IMR-90 (cell line): ENCODE results near the gene C3orf22. TPM values are rescaled to one million over a fixed set of nuclear protein-coding genes. Genes with fewer than 3 reads are reported as not detected.

Experiments used
- ATAC-seq: fragments of 200-7000 bp; cut with Tn5 transposase; 2 replicates; pipeline ENCODE4 v1.9.1; 2020; ENCODE audit warnings: low read depth, mild to moderate bottlenecking, moderate library complexity
- BruUV-seq: library from RNA; stranded (reverse); fragments of 400-500 nt; replicated peaks from 2 replicates; lab custom pipeline; 2021; lab: Mats Ljungman, UMichigan
- CTCF ChIA-PET: fragments of 300-600 bp; formaldehyde crosslinking; extraction: SDS; loops from one replicate; lab custom pipeline; 2021; ENCODE audit warnings: antibody characterized with exemption; lab: Yijun Ruan, JAX
- POLR2A ChIA-PET: fragments of 300-600 bp; sonication (Branson Sonifier 250); formaldehyde crosslinking; loops from one replicate; lab custom pipeline; 2022; ENCODE audit warnings: antibody characterized with exemption; ENCODE audit not compliant: unreplicated experiment; lab: Charles Lee
- DNase-seq: peaks from one replicate; pipeline ENCODE4 v3.0.0; 2013
- H2AFZ ChIP-seq: replicated peaks from 2 replicates; pipeline ENCODE3; 2013; ENCODE audit warnings: low read length, mild to moderate bottlenecking; ENCODE audit not compliant: poor library complexity
- H2AK5ac ChIP-seq: 2 replicates; pipeline ENCODE4 v1.6.1; 2013; ENCODE audit warnings: low read depth, low read length, inconsistent platforms
- H2AK9ac ChIP-seq: replicated peaks from 2 replicates; pipeline ENCODE3; 2013; ENCODE audit warnings: mild to moderate bottlenecking, low read depth, low read length, moderate library complexity; ENCODE audit not compliant: poor library complexity
- H2BK120ac ChIP-seq: 2 replicates; pipeline ENCODE4 v1.6.1; 2013; ENCODE audit warnings: low read depth, low read length, inconsistent platforms
- H2BK15ac ChIP-seq: 3 replicates; pipeline ENCODE4 v1.6.1; 2013; ENCODE audit warnings: low read depth, low read length, inconsistent platforms
- H2BK20ac ChIP-seq: 2 replicates; pipeline ENCODE4 v1.6.1; 2013; ENCODE audit warnings: low read depth, mild to moderate bottlenecking, inconsistent platforms, low read length, moderate library complexity
- H2BK5ac ChIP-seq: 2 replicates; pipeline ENCODE4 v1.6.1; 2013; ENCODE audit warnings: mild to moderate bottlenecking, low read depth, low read length, inconsistent platforms; ENCODE audit not compliant: poor library complexity, severe bottlenecking
- H3K14ac ChIP-seq: replicated peaks from 2 replicates; pipeline ENCODE4 v1.6.1; 2013; ENCODE audit warnings: low read depth, low read length, inconsistent platforms
- H3K18ac ChIP-seq: 2 replicates; pipeline ENCODE4 v1.6.1; 2013; ENCODE audit warnings: low read depth, low read length, control low read depth
- H3K23ac ChIP-seq: 2 replicates; pipeline ENCODE4 v1.6.1; 2013; ENCODE audit warnings: low read depth, low read length, inconsistent platforms
- H3K27ac ChIP-seq: 2 replicates; pipeline ENCODE4 v1.5.1; 2013; ENCODE audit warnings: mild to moderate bottlenecking, control low read depth, low read length; ENCODE audit not compliant: insufficient read depth
- H3K27me3 ChIP-seq: 2 replicates; pipeline ENCODE4 v1.6.1; 2013; ENCODE audit warnings: low read length; ENCODE audit not compliant: control insufficient read depth, insufficient read depth
- H3K36me3 ChIP-seq: 2 replicates; pipeline ENCODE4 v1.6.1; 2013; ENCODE audit warnings: low read length, mixed read lengths; ENCODE audit not compliant: control insufficient read depth, insufficient read depth
- H3K4ac ChIP-seq: 2 replicates; pipeline ENCODE4 v1.6.1; 2013; ENCODE audit warnings: low read depth, low read length, inconsistent platforms
- H3K4me1 ChIP-seq: 2 replicates; pipeline ENCODE4 v1.6.1; 2013; ENCODE audit warnings: low read length, mixed read lengths; ENCODE audit not compliant: control insufficient read depth, insufficient read depth
- H3K4me2 ChIP-seq: 2 replicates; pipeline ENCODE4 v1.6.1; 2013; ENCODE audit warnings: low read depth, mild to moderate bottlenecking, control low read depth, low read length, moderate library complexity
- H3K4me3 ChIP-seq: 2 replicates; pipeline ENCODE4 v1.5.1; 2013; ENCODE audit warnings: low read depth, mild to moderate bottlenecking, control low read depth, low read length, moderate library complexity; ENCODE audit not compliant: insufficient read depth
- H3K56ac ChIP-seq: 2 replicates; pipeline ENCODE4 v1.6.1; 2013; ENCODE audit warnings: low read length, inconsistent platforms; ENCODE audit not compliant: insufficient read depth; ENCODE audit errors: extremely low read depth
- H3K79me1 ChIP-seq, 2 experiments: 2 replicates each; pipeline ENCODE4 v1.6.1; 2013; ENCODE audit warnings: low read length in 2 of 2, inconsistent platforms in 1 of 2, low read depth in 1 of 2
- H3K9ac ChIP-seq: 2 replicates; pipeline ENCODE4 v1.6.1; 2013; ENCODE audit warnings: low read depth, low read length, control low read depth
- H3K9me1 ChIP-seq: 2 replicates; pipeline ENCODE4 v1.6.1; 2013; ENCODE audit warnings: low read length, inconsistent platforms; ENCODE audit not compliant: insufficient read depth
- H3K9me3 ChIP-seq: 2 replicates; pipeline ENCODE4 v1.6.1; 2013; ENCODE audit warnings: low read length; ENCODE audit not compliant: control insufficient read depth, insufficient read depth
- H4K20me1 ChIP-seq: 2 replicates; pipeline ENCODE4 v1.6.1; 2013; ENCODE audit warnings: low read length, inconsistent platforms; ENCODE audit not compliant: insufficient read depth
- H4K5ac ChIP-seq: 2 replicates; pipeline ENCODE4 v1.6.1; 2013; ENCODE audit warnings: mild to moderate bottlenecking, low read depth, low read length, control low read depth
- H4K8ac ChIP-seq, 2 experiments: 2 replicates each; pipeline ENCODE4 v1.6.1; 2013; ENCODE audit warnings: low read depth in 2 of 2, low read length in 2 of 2, control low read depth in 1 of 2, inconsistent platforms in 1 of 2
- H4K91ac ChIP-seq: 2 replicates; pipeline ENCODE4 v1.6.1; 2013; ENCODE audit warnings: low read depth, low read length, inconsistent platforms; ENCODE audit not compliant: insufficient read depth
- BHLHE40 ChIP-seq: fragments of 150-350 bp; IDR thresholded peaks from 2 replicates; pipeline ENCODE4 v1.6.1; 2016; ENCODE audit warnings: mild to moderate bottlenecking, low read depth, low read length
- CEBPB ChIP-seq: IDR thresholded peaks from 2 replicates; pipeline ENCODE4 v1.6.1; 2012; ENCODE audit warnings: low read depth, low read length, improper control_type of control experiment
- CHD1 ChIP-seq: IDR thresholded peaks from 2 replicates; pipeline ENCODE4 v1.6.1; 2012; ENCODE audit warnings: low read depth, low read length, improper control_type of control experiment
- CTCF ChIP-seq: conservative IDR thresholded peaks from 2 replicates; pipeline ENCODE4 v1.5.1; 2012; ENCODE audit warnings: mild to moderate bottlenecking, low read depth, low read length, improper control_type of control experiment
- FOS ChIP-seq: fragments of 150-350 bp; IDR thresholded peaks from 2 replicates; pipeline ENCODE4 v1.6.1; 2016; ENCODE audit warnings: low read depth, low read length
- MAFK ChIP-seq: IDR thresholded peaks from 2 replicates; pipeline ENCODE4 v1.6.1; 2012; ENCODE audit warnings: low read depth, low read length, improper control_type of control experiment
- MAZ ChIP-seq: IDR thresholded peaks from 2 replicates; pipeline ENCODE4 v1.6.1; 2012; ENCODE audit warnings: low read depth, mild to moderate bottlenecking, low read length, improper control_type of control experiment, moderate library complexity, borderline replicate concordance
- MXI1 ChIP-seq: IDR thresholded peaks from 2 replicates; pipeline ENCODE4 v1.6.1; 2012; ENCODE audit warnings: low read depth, mild to moderate bottlenecking, low read length, moderate library complexity, borderline replicate concordance
- NFE2L2 ChIP-seq: fragments of 150-350 bp; IDR thresholded peaks from 2 replicates; pipeline ENCODE4 v1.6.1; 2016; ENCODE audit warnings: low read depth, mild to moderate bottlenecking, low read length
- POLR2A ChIP-seq: IDR thresholded peaks from 2 replicates; pipeline ENCODE4 v1.6.1; 2012; ENCODE audit warnings: mild to moderate bottlenecking, low read depth, low read length
- RAD21 ChIP-seq: IDR thresholded peaks from 2 replicates; pipeline ENCODE4 v1.6.1; 2012; ENCODE audit warnings: low read length, improper control_type of control experiment
- RCOR1 ChIP-seq: IDR thresholded peaks from 2 replicates; pipeline ENCODE4 v1.6.1; 2012; ENCODE audit warnings: mild to moderate bottlenecking, low read length, improper control_type of control experiment; ENCODE audit not compliant: insufficient replicate concordance
- RFX5 ChIP-seq: IDR thresholded peaks from 2 replicates; pipeline ENCODE4 v1.8.0; 2012; ENCODE audit warnings: low read depth, mild to moderate bottlenecking, low read length, moderate library complexity
- SMC3 ChIP-seq: fragments of 150-350 bp; IDR thresholded peaks from 2 replicates; pipeline ENCODE4 v1.6.1; 2016; ENCODE audit warnings: low read depth, mild to moderate bottlenecking, antibody characterized with exemption, low read length, moderate library complexity
- USF2 ChIP-seq: fragments of 150-350 bp; IDR thresholded peaks from 2 replicates; pipeline ENCODE4 v1.6.1; 2017; ENCODE audit warnings: mild to moderate bottlenecking, antibody characterized with exemption, low read length, low read depth
- WGBS, 2 experiments: methylation state at CpG; one replicate each; pipeline versions ENCODE4 v1.1.5 to v1.1.7; 2013; ENCODE audit warnings: missing lambda C conversion rate in 2 of 2; ENCODE audit not compliant: insufficient read length in 1 of 2; ENCODE audit errors: extremely low coverage in 2 of 2; 5-methylcytosine and 5-hydroxymethylcytosine counted together
- dilution Hi-C: fragments of 300-500 bp; cut with HindIII; formaldehyde crosslinking; loops from one replicate; pipeline ENCODE4 v1.14.3; 2018; ENCODE audit warnings: low sequenced_read_pairs; ENCODE audit not compliant: unreplicated experiment
- in situ Hi-C: fragments of 300-500 bp; cut with MboI; formaldehyde crosslinking; loops from 3 replicates; pipeline ENCODE4 v1.14.3; 2019; ENCODE audit warnings: low sequenced_read_pairs, inconsistent platforms, mixed read lengths
- intact Hi-C: fragments of 100-400 bp; cut with micrococcal nuclease; formaldehyde crosslinking; loops from 2 replicates; pipeline ENCODE4 v1.10.0; 2022
- polyA plus RNA-seq, 3 experiments: library from polyadenylated mRNA; depleted of rRNA; stranded (reverse); fragments of >200 nt; gene quantifications; 2 replicates each; pipeline ENCODE4 v1.2.3, GENCODE V29; 2012; ENCODE audit warnings: low replicate concordance in 1 of 3
- total RNA-seq: library from RNA; depleted of rRNA; stranded (reverse); fragments of >200 nt; gene quantifications from 2 replicates; pipeline ENCODE4 v1.2.3, GENCODE V29; 2012
- TF ChIP-seq, protein P1 (sequence below): fragments of 150-350 bp; IDR thresholded peaks from 2 replicates; pipeline ENCODE4 v1.6.1; 2016; ENCODE audit warnings: low read depth, mild to moderate bottlenecking, low read length, moderate library complexity, borderline replicate concordance

Gene C3orf22
- total and polyA plus RNA-seq, 2 of the 4 experiments (the other 2 are of a cell fraction), result not detected

DNA sequence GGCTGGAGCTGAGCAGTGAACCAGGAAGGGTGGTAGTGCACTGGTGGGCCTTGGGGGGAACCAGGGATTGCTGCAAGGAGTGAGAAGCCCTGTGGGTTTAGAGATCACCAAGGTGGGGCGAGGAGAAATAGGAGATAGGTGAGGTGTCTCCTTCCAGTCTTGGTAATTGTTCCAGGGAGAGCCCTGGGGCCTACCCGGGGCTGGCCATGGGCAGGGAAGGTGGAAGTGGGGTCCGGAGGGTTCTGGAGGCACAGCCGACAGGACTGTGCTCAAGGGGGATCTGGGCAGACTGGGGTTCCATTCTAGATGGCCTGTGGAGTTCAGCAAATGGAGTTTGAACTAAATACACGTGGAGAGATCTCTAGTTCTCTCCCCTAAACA, 30.3 kb downstream of the C3orf22 start:
- CTCF ChIA-PET, result no interaction called here

More for the DNA sequence above, 30.3 kb downstream of the C3orf22 start:
- H3K27me3 ChIP-seq, result peaks cover 41% of the 10 kb centered on the region
- H3K79me1 ChIP-seq, result no peaks in the 10 kb centered on the region
- H2BK120ac ChIP-seq, result no peak overlapping the region
- no peak overlapping the region for H2BK20ac ChIP-seq
- H3K14ac ChIP-seq, result no peak overlapping the region
- no peaks in the 10 kb centered on the region for H3K9me3 ChIP-seq
- dilution Hi-C loops (no loop called here), intact Hi-C loops (no loop called here), in situ Hi-C loops (loop anchor here (10.0 kb wide), 1 partner anchor 926 kb away; no protein-coding TSS in a partner anchor)
- no peak for DNase-seq
- no peaks in the 10 kb centered on the region for H4K20me1 ChIP-seq
- H3K36me3 ChIP-seq, result no peaks in the 10 kb centered on the region
- no peak overlapping the region for H4K8ac ChIP-seq
- no peak overlapping the region for H2AK5ac ChIP-seq
- BruUV-seq, result no TSS peak
- no peak overlapping the region for H3K4ac ChIP-seq
- H2AFZ ChIP-seq, result no peak overlapping the region
- H4K5ac ChIP-seq, result no peak overlapping the region
- POLR2A ChIA-PET, result no interaction called here
- H3K27ac ChIP-seq, result no peak overlapping the region
- no peak overlapping the region for H3K18ac ChIP-seq
- no peak overlapping the region for H2BK5ac ChIP-seq
- TF ChIP-seq, protein P1, sequence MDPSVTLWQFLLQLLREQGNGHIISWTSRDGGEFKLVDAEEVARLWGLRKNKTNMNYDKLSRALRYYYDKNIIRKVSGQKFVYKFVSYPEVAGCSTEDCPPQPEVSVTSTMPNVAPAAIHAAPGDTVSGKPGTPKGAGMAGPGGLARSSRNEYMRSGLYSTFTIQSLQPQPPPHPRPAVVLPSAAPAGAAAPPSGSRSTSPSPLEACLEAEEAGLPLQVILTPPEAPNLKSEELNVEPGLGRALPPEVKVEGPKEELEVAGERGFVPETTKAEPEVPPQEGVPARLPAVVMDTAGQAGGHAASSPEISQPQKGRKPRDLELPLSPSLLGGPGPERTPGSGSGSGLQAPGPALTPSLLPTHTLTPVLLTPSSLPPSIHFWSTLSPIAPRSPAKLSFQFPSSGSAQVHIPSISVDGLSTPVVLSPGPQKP, result no peak
- TF ChIP-seq BHLHE40 (no peak), CHD1 (no peak), CTCF (no peak), MAFK (no peak), USF2 (no peak), RAD21 (no peak), FOS (no peak), MAZ (no peak), NFE2L2 (no peak), MXI1 (no peak), RCOR1 (no peak), CEBPB (no peak), POLR2A (no peak), SMC3 (no peak), RFX5 (no peak)
- no peak for ATAC-seq
- H2AK9ac ChIP-seq, result no peak overlapping the region
- no peaks in the 10 kb centered on the region; the same call in 1 of the 2 replicates for H3K9me1 ChIP-seq
- no peak overlapping the region for H3K4me2 ChIP-seq
- no peak overlapping the region for H2BK15ac ChIP-seq
- no peak overlapping the region for H3K9ac ChIP-seq
- no peak overlapping the region for H3K23ac ChIP-seq
- H3K56ac ChIP-seq, result no peak overlapping the region
- H3K4me3 ChIP-seq, result no peak overlapping the region
- no CpG with 5 or more reads among the region's 5 CpGs for WGBS, 2 experiments
- no peaks in the 10 kb centered on the region; the same call in 1 of the 2 replicates for H3K4me1 ChIP-seq
- no peak overlapping the region for H4K91ac ChIP-seq
